MCF 10A (cell line): Measurements from ENCODE around the gene ROR1. TPM values are rescaled to one million over a fixed set of nuclear protein-coding genes. Genes with fewer than 3 reads are reported as not detected.

Experiments used
- BruUV-seq: library from RNA; stranded (reverse); fragments of 400-500 nt; replicated peaks from 2 replicates; lab custom pipeline; 2021; lab: Mats Ljungman, UMichigan
- CTCF ChIA-PET: fragments of 300-600 bp; sonication (Branson Sonifier 250); formaldehyde crosslinking; extraction: SDS; loops from one replicate; lab custom pipeline; 2021; ENCODE audit warnings: antibody characterized with exemption, inconsistent platforms; lab: Yijun Ruan, JAX
- POLR2A ChIA-PET: fragments of 300-600, 350-650 bp; sonication (Branson Sonifier 250); formaldehyde crosslinking; extraction: SDS; loops from one replicate; lab custom pipeline; 2020; ENCODE audit warnings: antibody characterized with exemption, inconsistent platforms; lab: Yijun Ruan, JAX
- DNase-seq: peaks from one replicate; pipeline ENCODE4 v3.0.0-alpha.2; 2018; ENCODE audit not compliant: unreplicated experiment
- H3K27ac Mint-ChIP-seq: one replicate; pipeline ENCODE4 v1.8.0; 2022; ENCODE audit warnings: mild to moderate bottlenecking, low read depth, mixed read lengths; ENCODE audit not compliant: unreplicated experiment
- H3K27me3 Mint-ChIP-seq: one replicate; pipeline ENCODE4 v1.8.0; 2022; ENCODE audit warnings: mixed read lengths; ENCODE audit not compliant: insufficient read depth, unreplicated experiment
- H3K36me3 Mint-ChIP-seq: one replicate; pipeline ENCODE4 v1.8.0; 2022; ENCODE audit warnings: mild to moderate bottlenecking, moderate library complexity, mixed read lengths; ENCODE audit not compliant: insufficient read depth, unreplicated experiment
- H3K4me1 Mint-ChIP-seq: one replicate; pipeline ENCODE4 v1.8.0; 2022; ENCODE audit warnings: mixed read lengths; ENCODE audit not compliant: insufficient read depth, unreplicated experiment
- H3K4me3 Mint-ChIP-seq: one replicate; pipeline ENCODE4 v1.8.0; 2022; ENCODE audit warnings: mild to moderate bottlenecking, moderate library complexity, mixed read lengths; ENCODE audit not compliant: unreplicated experiment
- H3K9me3 Mint-ChIP-seq: one replicate; pipeline ENCODE4 v1.8.0; 2022; ENCODE audit warnings: mixed read lengths; ENCODE audit not compliant: unreplicated experiment
- intact Hi-C: fragments of 100-400 bp; cut with micrococcal nuclease; formaldehyde crosslinking; loops from 2 replicates; pipeline ENCODE4 v1.14.1; 2022
- total RNA-seq: library from RNA; stranded (reverse); gene quantifications from 2 replicates; pipeline ENCODE4 v1.2.3, GENCODE V29; 2022
- TF ChIP-seq, protein P1 (sequence below): fragments of 200-600 bp; IDR thresholded peaks from one replicate; pipeline ENCODE4 v1.8.0; 2022; ENCODE audit warnings: antibody characterized with exemption, mild to moderate bottlenecking; ENCODE audit not compliant: unreplicated experiment

ROR1 gene
- total RNA-seq, 1 experiment from 2014 or later = 4.6 TPM

DNA sequence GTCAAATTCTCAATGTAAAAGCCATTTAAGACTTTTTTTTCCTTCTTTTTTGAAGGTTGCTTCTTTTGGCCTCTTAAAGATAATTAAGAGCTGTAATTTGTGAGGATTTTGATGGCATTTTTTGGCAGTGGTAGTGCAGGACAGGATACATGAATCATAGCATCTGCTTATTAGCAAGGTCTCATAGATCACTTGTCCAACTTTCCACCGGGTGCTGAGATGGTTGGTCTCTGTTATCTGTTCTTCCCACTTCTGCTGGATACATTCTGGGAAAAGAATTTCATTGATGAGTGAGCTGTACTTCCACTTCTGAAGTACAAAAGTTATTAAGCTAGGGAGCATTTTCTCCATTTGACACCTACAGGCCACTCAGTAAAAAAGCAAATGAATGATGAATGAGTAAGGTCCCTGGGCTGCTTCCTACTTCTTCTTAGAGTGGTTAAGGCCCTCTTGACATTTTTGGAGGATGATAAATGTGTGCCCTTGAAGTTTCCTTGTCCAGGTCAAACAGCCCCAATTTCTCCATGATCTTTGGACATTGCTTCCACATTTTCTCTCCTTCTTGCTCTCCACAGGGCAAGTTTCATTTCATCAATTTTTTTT is 100.6 kb downstream of the ROR1 start:
- no peak overlapping the region for H3K4me3 Mint-ChIP-seq
- no TSS peak for BruUV-seq

DNA sequence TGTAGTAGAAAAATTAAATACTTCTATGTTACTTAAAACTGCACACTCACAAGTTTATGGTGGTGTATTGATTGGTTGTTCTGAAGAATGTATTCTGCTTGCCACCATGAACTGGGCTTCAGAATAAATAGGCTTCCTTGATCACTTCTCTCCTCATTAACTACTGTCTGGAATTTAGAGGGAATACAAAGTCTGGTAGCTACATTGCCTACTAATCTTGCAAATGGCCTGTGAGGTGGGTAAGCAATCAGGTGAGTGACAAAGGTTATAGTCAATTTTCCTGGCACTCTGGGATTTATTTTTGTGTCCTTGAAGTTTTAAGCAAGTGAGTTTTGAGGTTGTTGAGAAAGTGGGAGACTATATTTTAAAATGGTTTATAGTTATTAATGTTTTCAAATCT is 101.8 kb downstream of the ROR1 start:
- CTCF ChIA-PET = interaction anchor here (0.9 to 1.4 kb wide), 2 partner anchors 184 to 261 kb away, joined by 3 to 7 read pairs; no protein-coding TSS in a partner anchor
- H3K36me3 Mint-ChIP-seq = peaks cover 8% of the 10 kb centered on the region
- no TSS peak for BruUV-seq
- no peak for DNase-seq
- POLR2A ChIA-PET = interaction anchor here (2.2 kb wide), 1 partner anchor 11 kb away, joined by 7 read pairs; no protein-coding TSS in a partner anchor
- no peak overlapping the region for H3K4me3 Mint-ChIP-seq
- peaks cover 26% of the 10 kb centered on the region for H3K4me1 Mint-ChIP-seq
- no peaks in the 10 kb centered on the region for H3K27me3 Mint-ChIP-seq
- no peaks in the 10 kb centered on the region for H3K9me3 Mint-ChIP-seq
- intact Hi-C loops = no loop called here
- no peak overlapping the region for H3K27ac Mint-ChIP-seq
- TF ChIP-seq, protein P1, sequence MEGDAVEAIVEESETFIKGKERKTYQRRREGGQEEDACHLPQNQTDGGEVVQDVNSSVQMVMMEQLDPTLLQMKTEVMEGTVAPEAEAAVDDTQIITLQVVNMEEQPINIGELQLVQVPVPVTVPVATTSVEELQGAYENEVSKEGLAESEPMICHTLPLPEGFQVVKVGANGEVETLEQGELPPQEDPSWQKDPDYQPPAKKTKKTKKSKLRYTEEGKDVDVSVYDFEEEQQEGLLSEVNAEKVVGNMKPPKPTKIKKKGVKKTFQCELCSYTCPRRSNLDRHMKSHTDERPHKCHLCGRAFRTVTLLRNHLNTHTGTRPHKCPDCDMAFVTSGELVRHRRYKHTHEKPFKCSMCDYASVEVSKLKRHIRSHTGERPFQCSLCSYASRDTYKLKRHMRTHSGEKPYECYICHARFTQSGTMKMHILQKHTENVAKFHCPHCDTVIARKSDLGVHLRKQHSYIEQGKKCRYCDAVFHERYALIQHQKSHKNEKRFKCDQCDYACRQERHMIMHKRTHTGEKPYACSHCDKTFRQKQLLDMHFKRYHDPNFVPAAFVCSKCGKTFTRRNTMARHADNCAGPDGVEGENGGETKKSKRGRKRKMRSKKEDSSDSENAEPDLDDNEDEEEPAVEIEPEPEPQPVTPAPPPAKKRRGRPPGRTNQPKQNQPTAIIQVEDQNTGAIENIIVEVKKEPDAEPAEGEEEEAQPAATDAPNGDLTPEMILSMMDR = no peak

More for the DNA sequence above, 100.6 kb downstream of the ROR1 start:
- Mint-ChIP-seq H3K27me3 (no peaks in the 10 kb centered on the region), H3K9me3 (no peaks in the 10 kb centered on the region), H3K36me3 (peaks cover 11% of the 10 kb centered on the region), H3K4me1 (peaks cover 26% of the 10 kb centered on the region), H3K27ac (no peak overlapping the region)
- intact Hi-C loops = no loop called here
- TF ChIP-seq, protein P1 = no peak
- ChIA-PET POLR2A (interaction anchor here (0.7 kb wide), 1 partner anchor 165 kb away, joined by 3 read pairs; no protein-coding TSS in a partner anchor), CTCF (interaction anchor here (0.6 to 1.0 kb wide), 2 partner anchors 263 to 929 kb away, joined by 3 read pairs; no protein-coding TSS in a partner anchor)
- DNase-seq = no peak

DNA sequence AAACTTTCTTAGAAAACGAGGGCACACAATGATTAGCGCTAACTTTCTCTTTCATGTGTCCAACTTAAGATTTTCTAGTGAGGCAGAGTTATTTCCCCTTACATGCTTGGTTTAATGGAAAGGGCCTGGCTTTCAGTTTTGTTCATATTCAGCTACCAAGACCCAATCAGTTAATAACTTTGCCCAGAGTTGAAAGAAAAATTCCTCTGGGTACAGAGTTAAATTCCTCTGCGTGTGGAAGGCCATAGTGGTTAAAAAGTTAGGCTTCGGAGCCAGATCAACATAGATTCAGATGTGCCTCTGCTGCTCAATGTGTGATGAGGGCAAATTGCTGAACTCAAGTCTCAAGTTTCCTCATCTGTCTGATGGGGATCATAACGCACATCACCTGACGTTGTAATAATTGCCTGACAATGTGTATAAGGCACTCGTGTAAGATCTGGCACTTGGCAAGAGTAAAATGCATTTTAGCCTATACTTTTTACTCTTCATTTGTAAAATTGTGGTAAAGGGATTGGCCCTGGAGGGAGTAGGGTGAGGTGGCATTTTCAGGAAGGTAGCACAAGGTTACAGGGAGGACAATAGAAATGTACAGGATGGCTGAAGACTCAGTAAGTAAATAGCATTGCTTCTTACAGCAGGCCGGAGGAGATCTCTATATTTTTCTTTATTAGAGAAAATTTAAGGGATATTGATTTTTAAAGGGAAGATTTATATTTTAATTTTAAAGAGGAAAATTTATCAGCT is 103.4 kb downstream of the ROR1 start:
- POLR2A ChIA-PET = interaction anchor here (0.7 to 2.2 kb wide), 6 partner anchors 9 to 17 kb away, joined by 3 to 7 read pairs (median 5); no protein-coding TSS in a partner anchor
- H3K9me3 Mint-ChIP-seq = no peaks in the 10 kb centered on the region
- TF ChIP-seq, protein P1 = no peak
- peaks cover 26% of the 10 kb centered on the region for H3K4me1 Mint-ChIP-seq
- no TSS peak for BruUV-seq
- H3K27me3 Mint-ChIP-seq = no peaks in the 10 kb centered on the region
- CTCF ChIA-PET = interaction anchor here (0.6 to 1.4 kb wide), 2 partner anchors 9 to 254 kb away, joined by 3 to 4 read pairs; no protein-coding TSS in a partner anchor
- intact Hi-C loops = no loop called here
- peaks cover 5% of the 10 kb centered on the region for H3K36me3 Mint-ChIP-seq
- no peak for DNase-seq
- no peak overlapping the region for H3K4me3 Mint-ChIP-seq
- no peak overlapping the region for H3K27ac Mint-ChIP-seq

DNA sequence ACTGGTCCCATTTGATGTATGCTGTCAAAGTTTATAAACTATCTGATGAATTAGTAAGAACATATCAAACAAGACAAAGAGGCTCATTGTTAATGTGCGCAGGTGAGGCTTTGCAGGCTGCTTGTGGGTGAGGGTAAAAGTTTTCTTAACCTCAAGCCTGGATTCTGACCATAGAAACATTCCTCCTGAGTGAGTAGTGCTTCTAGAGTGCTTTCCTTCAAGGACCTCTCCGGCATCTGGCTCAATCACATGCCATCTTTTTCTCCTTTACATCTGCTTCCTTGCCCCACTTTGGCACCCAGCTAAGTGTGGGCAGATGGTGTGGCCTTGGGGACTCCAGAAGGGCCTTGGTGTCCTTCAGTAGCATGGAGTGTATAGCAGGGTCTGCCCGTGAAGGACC is 104.0 kb downstream of the ROR1 start:
- CTCF ChIA-PET = interaction anchor here (0.8 to 1.4 kb wide), 2 partner anchors 8 to 9 kb away, joined by 3 to 4 read pairs; no protein-coding TSS in a partner anchor
- DNase-seq = no peak
- intact Hi-C loops = no loop called here
- Mint-ChIP-seq H3K9me3 (no peaks in the 10 kb centered on the region), H3K4me3 (no peak overlapping the region), H3K4me1 (peaks cover 26% of the 10 kb centered on the region), H3K27ac (no peak overlapping the region), H3K36me3 (peaks cover 5% of the 10 kb centered on the region), H3K27me3 (no peaks in the 10 kb centered on the region)
- POLR2A ChIA-PET = interaction anchor here (0.9 to 1.0 kb wide), 3 partner anchors 12 to 18 kb away, joined by 3 to 5 read pairs (median 5); no protein-coding TSS in a partner anchor
- TF ChIP-seq, protein P1 = no peak
- no TSS peak for BruUV-seq
